Endothelial cell of umbilical vein (primary cell): ENCODE data around the gene ABCG2.

ENCODE experiments used
- POLR2A ChIP-seq: IDR thresholded peaks from 2 replicates; pipeline ENCODE4 v1.6.1; 2012; ENCODE audit warnings: low read depth, mild to moderate bottlenecking, control low read depth, low read length
- POLR2AphosphoS5 ChIP-seq: IDR thresholded peaks from 2 replicates; pipeline ENCODE4 v1.6.1; 2012; ENCODE audit warnings: low read depth, mild to moderate bottlenecking, control low read depth, low read length, moderate library complexity; ENCODE audit not compliant: insufficient read depth
- TF ChIP-seq, protein P1 (sequence below), 2 donors: IDR thresholded peaks; 1 replicate in 1 of 2; 2 replicates in 1 of 2; pipeline ENCODE4 v1.5.1; 2011; ENCODE audit warnings: low read length in 2 of 2, mild to moderate bottlenecking in 2 of 2, moderate library complexity in 2 of 2, control low read depth in 1 of 2, inconsistent platforms in 1 of 2, low read depth in 1 of 2; ENCODE audit not compliant: insufficient read depth in 1 of 2; ENCODE audit errors: extremely low read depth in 1 of 2
- TF ChIP-seq, protein P2 (sequence below): IDR thresholded peaks from 2 replicates; pipeline ENCODE4 v1.6.1; 2011; ENCODE audit not compliant: insufficient read depth, insufficient read length

DNA sequence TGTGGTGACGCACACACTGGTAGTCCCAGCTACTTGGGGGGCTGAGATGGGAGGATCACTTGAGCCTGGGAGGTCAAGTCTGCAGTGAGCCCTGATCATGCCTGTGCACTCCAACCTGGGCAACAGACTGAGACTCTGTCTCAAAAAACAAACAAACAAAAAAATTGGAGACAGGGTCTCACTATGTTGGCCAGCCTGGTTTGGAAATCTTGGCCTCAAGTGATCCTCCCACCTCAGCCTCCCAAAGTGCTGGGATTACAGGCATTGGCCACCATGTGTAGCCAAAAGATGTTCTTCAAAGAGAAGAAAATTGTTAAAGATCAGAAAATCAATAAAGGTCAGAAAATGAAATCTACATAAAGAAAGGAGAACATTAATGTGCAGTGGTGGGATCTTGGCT lies 41.7 kb upstream of the ABCG2 start:
- TF ChIP-seq POLR2AphosphoS5: no peak
- TF ChIP-seq, protein P1, sequence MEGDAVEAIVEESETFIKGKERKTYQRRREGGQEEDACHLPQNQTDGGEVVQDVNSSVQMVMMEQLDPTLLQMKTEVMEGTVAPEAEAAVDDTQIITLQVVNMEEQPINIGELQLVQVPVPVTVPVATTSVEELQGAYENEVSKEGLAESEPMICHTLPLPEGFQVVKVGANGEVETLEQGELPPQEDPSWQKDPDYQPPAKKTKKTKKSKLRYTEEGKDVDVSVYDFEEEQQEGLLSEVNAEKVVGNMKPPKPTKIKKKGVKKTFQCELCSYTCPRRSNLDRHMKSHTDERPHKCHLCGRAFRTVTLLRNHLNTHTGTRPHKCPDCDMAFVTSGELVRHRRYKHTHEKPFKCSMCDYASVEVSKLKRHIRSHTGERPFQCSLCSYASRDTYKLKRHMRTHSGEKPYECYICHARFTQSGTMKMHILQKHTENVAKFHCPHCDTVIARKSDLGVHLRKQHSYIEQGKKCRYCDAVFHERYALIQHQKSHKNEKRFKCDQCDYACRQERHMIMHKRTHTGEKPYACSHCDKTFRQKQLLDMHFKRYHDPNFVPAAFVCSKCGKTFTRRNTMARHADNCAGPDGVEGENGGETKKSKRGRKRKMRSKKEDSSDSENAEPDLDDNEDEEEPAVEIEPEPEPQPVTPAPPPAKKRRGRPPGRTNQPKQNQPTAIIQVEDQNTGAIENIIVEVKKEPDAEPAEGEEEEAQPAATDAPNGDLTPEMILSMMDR (IDR thresholded peaks at IDR 0.05; ENCODE audit: extremely low read depth in 1 of 2, insufficient read depth in 1 of 2, low read depth in 1 of 2, low read length in 2 of 2): no peak
- TF ChIP-seq, protein P2, sequence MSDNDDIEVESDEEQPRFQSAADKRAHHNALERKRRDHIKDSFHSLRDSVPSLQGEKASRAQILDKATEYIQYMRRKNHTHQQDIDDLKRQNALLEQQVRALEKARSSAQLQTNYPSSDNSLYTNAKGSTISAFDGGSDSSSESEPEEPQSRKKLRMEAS: no peak
- no peak for TF ChIP-seq POLR2A
